WTC11 (cell line): ENCODE measurements around the gene WDR73. TPM values are rescaled to one million over a fixed set of nuclear protein-coding genes. Genes with fewer than 3 reads are reported as not detected.

ENCODE experiments used
- ATAC-seq: fragments of 200-7000 bp; cut with Tn5 transposase; 2 replicates; pipeline ENCODE4 v1.10.0; 2021; ENCODE audit warnings: mild to moderate bottlenecking, moderate library complexity
- CTCF ChIA-PET: fragments of 300-600 bp; sonication (Branson Sonifier 250); formaldehyde crosslinking; loops from one replicate; lab custom pipeline; 2021; ENCODE audit warnings: antibody characterized with exemption; lab: Charles Lee
- POLR2A ChIA-PET: fragments of 350-600 bp; sonication (Branson Sonifier 250); formaldehyde crosslinking; loops from one replicate; lab custom pipeline; 2021; ENCODE audit warnings: antibody characterized with exemption; lab: Charles Lee
- DNase-seq: peaks from one replicate; pipeline ENCODE4 v3.0.0; 2021; ENCODE audit warnings: low spot score
- H3K27ac Mint-ChIP-seq: 2 replicates; pipeline ENCODE4 v1.8.0; 2021; ENCODE audit warnings: mixed read lengths
- H3K27me3 Mint-ChIP-seq: 2 replicates; pipeline ENCODE4 v1.8.0; 2021; ENCODE audit warnings: low read depth, mild to moderate bottlenecking, moderate library complexity, mixed read lengths
- H3K36me3 Mint-ChIP-seq: 2 replicates; pipeline ENCODE4 v1.8.0; 2021; ENCODE audit warnings: mixed read lengths
- H3K4me1 Mint-ChIP-seq: 2 replicates; pipeline ENCODE4 v1.8.0; 2022; ENCODE audit warnings: mixed read lengths
- H3K4me3 Mint-ChIP-seq: 2 replicates; pipeline ENCODE4 v1.8.0; 2021; ENCODE audit warnings: mild to moderate bottlenecking, moderate library complexity, mixed read lengths
- H3K9me3 Mint-ChIP-seq: 2 replicates; pipeline ENCODE4 v1.8.0; 2021; ENCODE audit warnings: mixed read lengths
- ARID4B ChIP-seq: sonication (generic); formaldehyde crosslinking; IDR thresholded peaks from 2 replicates; pipeline ENCODE4 v1.8.0; 2023; ENCODE audit warnings: missing genetic modification reagents, mild to moderate bottlenecking, borderline replicate concordance
- E2F1 ChIP-seq: sonication (generic); formaldehyde crosslinking; IDR thresholded peaks from 2 replicates; pipeline ENCODE4 v1.8.0; 2022; ENCODE audit warnings: mild to moderate bottlenecking, missing genetic modification reagents
- ELF4 ChIP-seq: sonication (generic); formaldehyde crosslinking; IDR thresholded peaks from 2 replicates; pipeline ENCODE4 v1.8.1; 2022; ENCODE audit warnings: low read depth, mild to moderate bottlenecking, moderate library complexity, missing genetic modification reagents
- FOXJ3 ChIP-seq: sonication (generic); formaldehyde crosslinking; IDR thresholded peaks from 2 replicates; pipeline ENCODE4 v1.9.0; 2021; ENCODE audit warnings: missing genetic modification reagents, mild to moderate bottlenecking, borderline replicate concordance
- GABPB1 ChIP-seq: sonication (generic); formaldehyde crosslinking; IDR thresholded peaks from 2 replicates; pipeline ENCODE4 v1.8.1; 2023; ENCODE audit warnings: mild to moderate bottlenecking, missing genetic modification reagents
- GRHL2 ChIP-seq: fragments of 250-450 bp; sonication (Bioruptor Pico); IDR thresholded peaks from 2 replicates; pipeline ENCODE4 v1.8.0; 2022; ENCODE audit warnings: mild to moderate bottlenecking, moderate library complexity; ENCODE audit not compliant: insufficient replicate concordance, severe bottlenecking
- IRF2 ChIP-seq: sonication (generic); formaldehyde crosslinking; IDR thresholded peaks from 2 replicates; pipeline ENCODE4 v1.8.0; 2022; ENCODE audit warnings: low read depth, missing genetic modification reagents, borderline replicate concordance
- JUN ChIP-seq: sonication (generic); formaldehyde crosslinking; IDR thresholded peaks from 2 replicates; pipeline ENCODE4 v1.8.0; 2023; ENCODE audit warnings: mild to moderate bottlenecking, missing genetic modification reagents
- PREB ChIP-seq: sonication (generic); formaldehyde crosslinking; IDR thresholded peaks from 2 replicates; pipeline ENCODE4 v1.8.1; 2022; ENCODE audit warnings: mild to moderate bottlenecking, missing genetic modification reagents, moderate library complexity, borderline replicate concordance
- SOX15 ChIP-seq: fragments of 250-450 bp; sonication (Bioruptor Pico); IDR thresholded peaks from 2 replicates; pipeline ENCODE4 v1.9.0; 2021; ENCODE audit warnings: mild to moderate bottlenecking
- STAT6 ChIP-seq: sonication (generic); formaldehyde crosslinking; conservative IDR thresholded peaks from 2 replicates; pipeline ENCODE4 v1.8.1; 2023; ENCODE audit warnings: mild to moderate bottlenecking, low read depth, missing genetic modification reagents, moderate library complexity
- TP53 ChIP-seq: sonication (generic); formaldehyde crosslinking; IDR thresholded peaks from 2 replicates; pipeline ENCODE4 v1.8.1; 2023; ENCODE audit warnings: mild to moderate bottlenecking, missing genetic modification reagents
- USF1 ChIP-seq: sonication (generic); formaldehyde crosslinking; IDR thresholded peaks from 2 replicates; pipeline ENCODE4 v1.8.0; 2022; ENCODE audit warnings: mild to moderate bottlenecking, missing genetic modification reagents
- ZNF138 ChIP-seq: sonication (generic); formaldehyde crosslinking; conservative IDR thresholded peaks from 2 replicates; pipeline ENCODE4 v1.8.1; 2022; ENCODE audit warnings: mild to moderate bottlenecking, moderate library complexity, missing genetic modification reagents
- ZNF396 ChIP-seq: fragments of 250-450 bp; sonication (Bioruptor Pico); IDR thresholded peaks from 2 replicates; pipeline ENCODE4 v1.8.0; 2021; ENCODE audit warnings: mild to moderate bottlenecking, moderate library complexity, borderline replicate concordance
- total RNA-seq: library from RNA; stranded (reverse); gene quantifications from 3 replicates; pipeline ENCODE4 v1.2.3, GENCODE V29; 2021
- TF ChIP-seq, protein P1 (sequence below): sonication (generic); formaldehyde crosslinking; IDR thresholded peaks from 2 replicates; pipeline ENCODE4 v1.8.1; 2023; ENCODE audit warnings: mild to moderate bottlenecking, missing genetic modification reagents, moderate library complexity
- TF ChIP-seq, protein P2 (sequence below): sonication (generic); formaldehyde crosslinking; IDR thresholded peaks from 2 replicates; pipeline ENCODE4 v1.8.1; 2023; ENCODE audit warnings: mild to moderate bottlenecking, missing genetic modification reagents
- TF ChIP-seq, protein P3 (sequence below): fragments of 250-450 bp; sonication (Bioruptor Pico); IDR thresholded peaks from 2 replicates; pipeline ENCODE4 v1.9.0; 2021; ENCODE audit warnings: mild to moderate bottlenecking
- TF ChIP-seq, protein P4 (sequence below): fragments of 250-450 bp; sonication (Bioruptor Pico); IDR thresholded peaks from 2 replicates; pipeline ENCODE4 v1.9.0; 2021; ENCODE audit warnings: mild to moderate bottlenecking

Gene WDR73
- total RNA-seq, 1 experiment from 2014 or later, result 22.6 TPM

GRCh38 chr15:84625123-84625522 is 29.0 kb downstream of the WDR73 start (continued):
- TF ChIP-seq PREB (CRISPR knock-in tag), result no peak
- TF ChIP-seq TP53 (CRISPR knock-in tag), result no peak
- TF ChIP-seq STAT6 (CRISPR knock-in tag), result no peak
- TF ChIP-seq GABPB1, result no peak
- TF ChIP-seq, protein P1, sequence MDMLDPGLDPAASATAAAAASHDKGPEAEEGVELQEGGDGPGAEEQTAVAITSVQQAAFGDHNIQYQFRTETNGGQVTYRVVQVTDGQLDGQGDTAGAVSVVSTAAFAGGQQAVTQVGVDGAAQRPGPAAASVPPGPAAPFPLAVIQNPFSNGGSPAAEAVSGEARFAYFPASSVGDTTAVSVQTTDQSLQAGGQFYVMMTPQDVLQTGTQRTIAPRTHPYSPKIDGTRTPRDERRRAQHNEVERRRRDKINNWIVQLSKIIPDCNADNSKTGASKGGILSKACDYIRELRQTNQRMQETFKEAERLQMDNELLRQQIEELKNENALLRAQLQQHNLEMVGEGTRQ (CRISPR knock-in tag), result no peak
- no peak for TF ChIP-seq USF1 (CRISPR knock-in tag)
- TF ChIP-seq E2F1, result no peak

- POLR2A ChIA-PET, result interaction anchor here (0.7 to 1.3 kb wide), 2 partner anchors 29 to 76 kb away, joined by 3 read pairs; partner anchors contain the start of gene WDR73
- TF ChIP-seq ELF4 (CRISPR knock-in tag) (no peak), ZNF138 (CRISPR knock-in tag) (no peak), IRF2 (no peak), JUN (no peak), FOXJ3 (CRISPR knock-in tag) (no peak), ARID4B (CRISPR knock-in tag) (no peak), GRHL2 (no peak), ZNF396 (no peak), SOX15 (no peak)
- TF ChIP-seq, protein P2, sequence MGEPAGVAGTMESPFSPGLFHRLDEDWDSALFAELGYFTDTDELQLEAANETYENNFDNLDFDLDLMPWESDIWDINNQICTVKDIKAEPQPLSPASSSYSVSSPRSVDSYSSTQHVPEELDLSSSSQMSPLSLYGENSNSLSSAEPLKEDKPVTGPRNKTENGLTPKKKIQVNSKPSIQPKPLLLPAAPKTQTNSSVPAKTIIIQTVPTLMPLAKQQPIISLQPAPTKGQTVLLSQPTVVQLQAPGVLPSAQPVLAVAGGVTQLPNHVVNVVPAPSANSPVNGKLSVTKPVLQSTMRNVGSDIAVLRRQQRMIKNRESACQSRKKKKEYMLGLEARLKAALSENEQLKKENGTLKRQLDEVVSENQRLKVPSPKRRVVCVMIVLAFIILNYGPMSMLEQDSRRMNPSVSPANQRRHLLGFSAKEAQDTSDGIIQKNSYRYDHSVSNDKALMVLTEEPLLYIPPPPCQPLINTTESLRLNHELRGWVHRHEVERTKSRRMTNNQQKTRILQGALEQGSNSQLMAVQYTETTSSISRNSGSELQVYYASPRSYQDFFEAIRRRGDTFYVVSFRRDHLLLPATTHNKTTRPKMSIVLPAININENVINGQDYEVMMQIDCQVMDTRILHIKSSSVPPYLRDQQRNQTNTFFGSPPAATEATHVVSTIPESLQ, result no peak
- TF ChIP-seq, protein P3, sequence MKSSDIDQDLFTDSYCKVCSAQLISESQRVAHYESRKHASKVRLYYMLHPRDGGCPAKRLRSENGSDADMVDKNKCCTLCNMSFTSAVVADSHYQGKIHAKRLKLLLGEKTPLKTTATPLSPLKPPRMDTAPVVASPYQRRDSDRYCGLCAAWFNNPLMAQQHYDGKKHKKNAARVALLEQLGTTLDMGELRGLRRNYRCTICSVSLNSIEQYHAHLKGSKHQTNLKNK (CRISPR knock-in tag), result no peak
- TF ChIP-seq, protein P4, sequence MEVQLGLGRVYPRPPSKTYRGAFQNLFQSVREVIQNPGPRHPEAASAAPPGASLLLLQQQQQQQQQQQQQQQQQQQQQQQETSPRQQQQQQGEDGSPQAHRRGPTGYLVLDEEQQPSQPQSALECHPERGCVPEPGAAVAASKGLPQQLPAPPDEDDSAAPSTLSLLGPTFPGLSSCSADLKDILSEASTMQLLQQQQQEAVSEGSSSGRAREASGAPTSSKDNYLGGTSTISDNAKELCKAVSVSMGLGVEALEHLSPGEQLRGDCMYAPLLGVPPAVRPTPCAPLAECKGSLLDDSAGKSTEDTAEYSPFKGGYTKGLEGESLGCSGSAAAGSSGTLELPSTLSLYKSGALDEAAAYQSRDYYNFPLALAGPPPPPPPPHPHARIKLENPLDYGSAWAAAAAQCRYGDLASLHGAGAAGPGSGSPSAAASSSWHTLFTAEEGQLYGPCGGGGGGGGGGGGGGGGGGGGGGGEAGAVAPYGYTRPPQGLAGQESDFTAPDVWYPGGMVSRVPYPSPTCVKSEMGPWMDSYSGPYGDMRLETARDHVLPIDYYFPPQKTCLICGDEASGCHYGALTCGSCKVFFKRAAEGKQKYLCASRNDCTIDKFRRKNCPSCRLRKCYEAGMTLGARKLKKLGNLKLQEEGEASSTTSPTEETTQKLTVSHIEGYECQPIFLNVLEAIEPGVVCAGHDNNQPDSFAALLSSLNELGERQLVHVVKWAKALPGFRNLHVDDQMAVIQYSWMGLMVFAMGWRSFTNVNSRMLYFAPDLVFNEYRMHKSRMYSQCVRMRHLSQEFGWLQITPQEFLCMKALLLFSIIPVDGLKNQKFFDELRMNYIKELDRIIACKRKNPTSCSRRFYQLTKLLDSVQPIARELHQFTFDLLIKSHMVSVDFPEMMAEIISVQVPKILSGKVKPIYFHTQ (CRISPR knock-in tag), result no peak
These were observed 29.7 kb downstream of the WDR73 start for GRCh38 chr15:84624359-84624758.

More at GRCh38 chr15:84624359-84624758, 29.7 kb downstream of the WDR73 start:
- Mint-ChIP-seq H3K4me1 (peaks cover 11% of the 10 kb centered on the region), H3K27ac (peak overlapping the region; percentile 48), H3K36me3 (peaks cover 64% of the 10 kb centered on the region), H3K4me3 (no peak overlapping the region), H3K27me3 (peaks cover 8% of the 10 kb centered on the region), H3K9me3 (peaks cover 39% of the 10 kb centered on the region)
- DNase-seq, result no peak
- CTCF ChIA-PET, result interaction anchor here (0.7 to 2.1 kb wide), 5 partner anchors 10 to 54 kb away, joined by 3 to 6 read pairs (median 4); no protein-coding TSS in a partner anchor
- no peak for ATAC-seq
